H1 (cell line): ENCODE measurements around the gene MED1. TPM values are rescaled to one million over a fixed set of nuclear protein-coding genes. Genes with fewer than 3 reads are reported as not detected.

ENCODE experiments used
- ASH2L ChIP-seq: fragments of 200-600, 300-600 bp; sonication (generic); IDR thresholded peaks from one replicate; pipeline ENCODE4 v1.7.1; 2017; ENCODE audit warnings: low read length
- CEBPB ChIP-seq: IDR thresholded peaks from 2 replicates; pipeline ENCODE4 v1.6.1; 2012; ENCODE audit warnings: low read depth, low read length
- GTF2F1 ChIP-seq: IDR thresholded peaks from 2 replicates; pipeline ENCODE4 v1.6.1; 2012; ENCODE audit warnings: low read depth, low read length, improper control_type of control experiment, borderline replicate concordance
- JUN ChIP-seq: IDR thresholded peaks from 2 replicates; pipeline ENCODE4 v1.6.1; 2011; ENCODE audit warnings: low read depth, mild to moderate bottlenecking, improper control_type of control experiment, low read length
- POU5F1 ChIP-seq: IDR thresholded peaks from 2 replicates; pipeline ENCODE4 v1.6.1; 2011; ENCODE audit warnings: low read depth, mild to moderate bottlenecking, low read length, moderate library complexity
- RXRA ChIP-seq: IDR thresholded peaks from 2 replicates; pipeline ENCODE4 v1.6.1; 2011; ENCODE audit warnings: low read depth, mild to moderate bottlenecking, low read length, moderate library complexity; ENCODE audit not compliant: insufficient read depth
- polyA plus RNA-seq, 7 experiments: library from polyadenylated mRNA; depleted of rRNA in 3 of 7; stranded (reverse) in 5 of 7; unstranded in 2 of 7; fragments of >200 nt in 5 of 7; fragments of 200-250 nt in 2 of 7; gene quantifications; 1 replicate in 5 of 7; 2 replicates in 1 of 7; 4 replicates in 1 of 7; pipeline versions ENCODE4 v1.2.1 to v1.2.3, GENCODE V29; 2011 to 2013; ENCODE audit warnings: missing spikeins in 2 of 7, mixed read lengths in 2 of 7
- total RNA-seq: library from RNA; stranded (reverse); fragmentation: NEBNext Ultra II Directional; extraction: Animal tissue kit (Norgen Biotek cat#: 25700); gene quantifications from 2 replicates; pipeline ENCODE4 v1.2.1, GENCODE V29; 2021

MED1 gene
- total and polyA plus RNA-seq, 2 of the 8 experiments (the other 6 are each of a cell fraction or from before 2014, with no cell fraction given), result 24.7 to 56.5 TPM

- TF ChIP-seq POU5F1 (no peak), GTF2F1 (no peak), CEBPB (no peak), JUN (no peak), RXRA (no peak), ASH2L (no peak)
Measured at GRCh38 chr17:39399791-39400190, 51.3 kb downstream of the MED1 start (continued).
